Measurements from ENCODE around the gene SYNE3.

- TF ChIP-seq CTCF (IDR thresholded peaks at IDR 0.05): no peak
- no peak for TF ChIP-seq POLR2A (IDR thresholded peaks at IDR 0.05)
Measured at GRCh38 chr14:95503365-95504134, 12.9 kb downstream of the SYNE3 start.
